Measurements from ENCODE around the gene CIDEB. TPM values are rescaled to one million over a fixed set of nuclear protein-coding genes. Genes with fewer than 3 reads are reported as not detected.

Gene CIDEB
- total RNA-seq, 2 experiments from 2014 or later = 28.7 to 30.9 TPM

DNA sequence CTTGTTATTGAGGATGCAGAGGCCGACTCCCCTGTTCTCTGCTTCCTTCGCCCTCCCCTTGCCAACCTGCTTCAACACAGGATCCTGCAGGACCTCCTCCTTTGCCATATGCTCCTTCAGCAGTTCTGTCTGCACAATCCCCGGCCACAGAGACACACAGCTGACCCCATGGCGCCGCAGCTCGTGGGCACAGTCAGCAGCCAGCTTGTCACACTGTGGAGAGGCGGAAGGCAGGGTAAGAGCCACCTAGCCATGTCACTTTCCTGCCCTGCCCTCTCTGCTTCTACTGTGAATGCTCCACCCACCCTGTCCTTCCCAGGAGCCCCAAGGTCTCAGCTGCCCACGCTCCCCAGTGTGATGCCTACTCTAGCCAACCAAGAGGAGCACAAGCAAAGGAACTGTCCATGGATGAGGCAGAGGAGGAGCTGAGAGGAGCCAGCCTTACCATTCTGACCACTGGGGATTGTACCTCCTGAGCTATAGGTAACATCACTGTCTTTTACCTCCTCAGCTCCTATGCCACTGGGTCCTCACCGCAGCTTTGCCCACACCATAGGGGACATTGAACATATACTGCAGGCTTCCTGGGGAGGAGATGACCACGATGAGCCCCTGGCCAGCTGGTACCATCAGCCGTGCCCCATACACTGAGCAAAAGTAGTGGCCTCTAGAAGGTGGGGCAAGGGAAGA lies 15.5 kb downstream of the CIDEB start:
- H3K27me3 Mint-ChIP-seq = no peaks in the 10 kb centered on the region
- ChIA-PET POLR2A (no interaction called here), CTCF (interaction anchor here (1.2 to 5.2 kb wide), 10 partner anchors 9 to 50 kb away, joined by 4 to 41 read pairs (median 6); partner anchors contain the start of genes CIDEB, LTB4R, LTB4R2 and RABGGTA)
- H3K4me3 Mint-ChIP-seq = no peak overlapping the region
- peaks cover 44% of the 10 kb centered on the region for H3K4me1 Mint-ChIP-seq
- peaks cover 38% of the 10 kb centered on the region for H3K36me3 Mint-ChIP-seq (ENCODE audit: low read depth)
- no peak for DNase-seq
- no peak overlapping the region for H3K27ac Mint-ChIP-seq
- H3K9me3 Mint-ChIP-seq = no peaks in the 10 kb centered on the region

DNA sequence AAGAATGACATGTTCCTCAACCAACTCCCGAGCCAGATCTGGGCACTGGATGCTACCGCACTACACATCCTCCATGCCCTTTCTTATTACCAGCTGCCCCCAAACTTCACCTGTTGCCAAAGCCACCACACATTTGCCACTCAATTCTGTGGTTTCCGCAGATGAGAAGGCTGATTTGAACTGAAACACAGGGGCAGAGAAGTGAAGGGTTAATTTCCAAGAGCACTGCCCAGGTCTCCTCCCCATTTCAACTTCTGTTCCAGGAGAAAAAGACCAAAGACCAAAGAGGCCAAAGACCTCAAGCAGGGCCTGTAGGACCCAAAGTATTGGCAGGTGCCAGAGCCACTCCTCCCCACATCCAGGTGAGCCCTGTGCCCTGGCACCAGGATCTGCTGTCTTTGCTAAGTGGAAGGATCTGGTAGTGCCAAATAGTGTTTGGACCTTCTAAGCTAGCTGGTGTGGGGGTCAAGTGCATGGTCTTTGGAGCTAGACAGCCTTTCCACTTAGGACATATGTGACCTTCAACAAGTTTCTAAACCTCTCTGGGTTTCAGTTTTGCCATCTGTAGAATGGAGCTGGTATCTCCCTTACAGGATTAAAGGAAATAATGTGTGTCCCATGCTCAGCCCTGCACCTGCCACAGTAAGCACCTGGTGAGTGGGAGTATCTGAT lies 16.2 kb downstream of the CIDEB start:
- no peak overlapping the region for H3K4me3 Mint-ChIP-seq
- CTCF ChIA-PET = interaction anchor here (1.4 to 5.2 kb wide), 9 partner anchors 8 to 49 kb away, joined by 4 to 41 read pairs (median 7); partner anchors contain the start of genes CIDEB, LTB4R, LTB4R2 and RABGGTA
- POLR2A ChIA-PET = no interaction called here
- H3K9me3 Mint-ChIP-seq = no peaks in the 10 kb centered on the region
- no peak for DNase-seq
- no peaks in the 10 kb centered on the region for H3K27me3 Mint-ChIP-seq
- H3K27ac Mint-ChIP-seq = no peak overlapping the region
- H3K36me3 Mint-ChIP-seq (ENCODE audit: low read depth) = peaks cover 36% of the 10 kb centered on the region
- H3K4me1 Mint-ChIP-seq = peaks cover 37% of the 10 kb centered on the region

DNA sequence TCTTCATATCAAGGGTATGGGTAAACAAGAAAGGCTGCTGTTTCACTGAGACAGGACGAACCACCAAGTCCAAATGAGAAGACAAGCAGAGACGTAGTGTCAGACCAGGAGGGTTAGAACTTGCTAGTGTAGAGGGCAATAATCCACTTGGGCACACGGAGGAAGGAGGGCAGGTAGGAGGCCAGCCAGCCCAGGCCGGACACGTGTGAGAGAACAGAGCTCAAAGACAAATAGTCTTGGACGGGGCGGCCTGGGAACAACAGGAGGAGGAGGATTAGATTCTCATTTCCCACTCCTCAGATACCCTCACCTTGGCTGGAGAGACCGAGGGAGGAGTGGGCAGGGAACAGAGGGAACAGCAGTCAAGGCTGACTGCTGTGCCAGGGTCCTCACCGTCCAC lies 17.0 kb downstream of the CIDEB start:
- Mint-ChIP-seq H3K27ac (no peak overlapping the region), H3K4me1 (peaks cover 28% of the 10 kb centered on the region), H3K4me3 (no peak overlapping the region), H3K9me3 (no peaks in the 10 kb centered on the region), H3K36me3 (ENCODE audit: low read depth) (peaks cover 27% of the 10 kb centered on the region), H3K27me3 (peaks cover 2% of the 10 kb centered on the region)
- POLR2A ChIA-PET = interaction anchor here (0.9 kb wide), 1 partner anchor 16 kb away, joined by 3 read pairs; no protein-coding TSS in a partner anchor
- no peak for DNase-seq
- CTCF ChIA-PET = interaction anchor here (0.9 to 5.2 kb wide), 11 partner anchors 8 to 200 kb away, joined by 3 to 41 read pairs (median 6); partner anchors contain the start of genes CIDEB, LTB4R, LTB4R2 and RABGGTA

DNA sequence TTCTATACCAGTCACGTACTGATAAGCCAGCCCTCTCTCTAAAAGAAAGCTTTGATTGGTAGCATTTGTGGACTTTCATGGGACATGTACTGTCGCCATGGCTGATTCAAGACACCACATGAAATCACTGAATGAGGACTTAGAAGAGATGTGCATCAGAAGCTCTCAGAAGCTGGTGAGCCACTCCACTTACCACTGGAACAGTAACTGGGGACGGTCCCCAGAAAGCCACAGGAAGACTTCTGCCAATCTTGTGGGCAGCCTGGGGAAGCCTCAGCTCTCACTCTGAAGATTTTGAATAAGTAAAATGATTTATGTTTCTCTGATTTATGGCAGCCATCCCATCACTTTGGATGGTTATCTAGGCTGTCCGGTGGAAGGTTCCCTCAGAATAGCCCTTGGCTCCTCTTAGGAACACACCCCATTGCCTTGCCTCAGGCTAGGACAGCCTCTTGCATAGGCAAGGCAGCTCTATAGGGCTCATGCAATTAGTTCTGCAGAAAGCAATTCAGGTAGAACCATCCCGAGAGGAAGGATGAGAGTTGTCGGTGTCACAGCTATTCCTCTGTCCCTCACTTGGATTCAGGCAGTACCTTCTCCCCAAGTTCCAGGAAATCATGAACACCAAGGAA lies 18.0 kb downstream of the CIDEB start:
- no peak overlapping the region for H3K27ac Mint-ChIP-seq
- H3K36me3 Mint-ChIP-seq (ENCODE audit: low read depth) = peaks cover 25% of the 10 kb centered on the region
- POLR2A ChIA-PET = interaction anchor here (0.7 to 1.2 kb wide), 3 partner anchors 15 to 44 kb away, joined by 3 read pairs; partner anchors contain the start of gene RABGGTA
- peaks cover 2% of the 10 kb centered on the region for H3K27me3 Mint-ChIP-seq
- peaks cover 27% of the 10 kb centered on the region for H3K4me1 Mint-ChIP-seq
- H3K9me3 Mint-ChIP-seq = no peaks in the 10 kb centered on the region
- peak; percentile 50 for DNase-seq
- H3K4me3 Mint-ChIP-seq = no peak overlapping the region
- CTCF ChIA-PET = interaction anchor here (0.9 to 5.2 kb wide), 14 partner anchors 9 to 199 kb away, joined by 3 to 41 read pairs (median 4); partner anchors contain the start of genes CIDEB, LTB4R, LTB4R2 and RABGGTA

DNA sequence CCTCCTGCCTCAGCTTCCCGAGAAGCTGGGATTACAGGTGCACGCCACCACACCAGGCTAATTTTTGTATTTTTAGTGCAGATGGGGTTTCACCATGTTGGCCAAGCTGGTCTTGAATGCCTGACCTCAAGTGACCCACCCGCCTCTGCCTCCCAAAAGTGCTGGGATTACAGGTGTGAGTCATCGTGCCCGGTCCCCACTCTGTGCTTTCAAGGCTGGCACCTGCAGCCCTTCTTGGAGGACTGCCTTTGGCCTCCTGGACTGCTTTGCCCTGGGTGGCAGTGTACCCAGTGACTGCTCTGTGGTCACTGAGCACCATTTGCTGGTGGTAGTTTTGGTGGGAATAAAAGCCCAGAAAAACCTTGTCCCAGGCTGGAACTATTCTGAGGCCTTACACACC lies 20.8 kb downstream of the CIDEB start:
- Mint-ChIP-seq H3K36me3 (ENCODE audit: low read depth) (peaks cover 20% of the 10 kb centered on the region), H3K27me3 (peaks cover 2% of the 10 kb centered on the region), H3K4me1 (peaks cover 27% of the 10 kb centered on the region), H3K27ac (no peak overlapping the region), H3K4me3 (no peak overlapping the region), H3K9me3 (no peaks in the 10 kb centered on the region)
- no peak for DNase-seq
- ChIA-PET CTCF (interaction anchor here (1.0 to 2.9 kb wide), 3 partner anchors 10 to 49 kb away, joined by 3 to 11 read pairs (median 5); partner anchors contain the start of gene CIDEB), POLR2A (no interaction called here)

DNA sequence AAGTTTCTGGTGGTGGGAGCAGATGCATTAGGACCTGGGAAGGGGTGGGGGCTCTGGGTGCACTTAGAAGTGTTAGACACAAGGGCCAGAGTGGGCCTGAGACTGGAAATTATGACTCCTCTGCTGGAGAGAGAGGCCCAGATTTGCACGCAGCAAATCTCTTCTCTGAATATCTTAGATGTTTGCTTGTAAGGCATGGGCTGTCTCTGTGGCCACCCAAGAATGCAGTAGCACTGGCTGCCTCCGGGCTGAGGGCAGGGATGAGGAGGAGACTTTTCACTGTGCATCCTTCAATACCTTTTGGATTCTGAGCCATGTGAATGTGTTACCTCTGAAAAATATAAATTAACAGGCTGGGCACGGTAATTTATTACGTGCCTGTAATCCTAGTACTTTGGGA lies 22.4 kb downstream of the CIDEB start:
- no peaks in the 10 kb centered on the region for H3K9me3 Mint-ChIP-seq
- peaks cover 7% of the 10 kb centered on the region for H3K36me3 Mint-ChIP-seq (ENCODE audit: low read depth)
- POLR2A ChIA-PET = no interaction called here
- DNase-seq = no peak
- H3K27ac Mint-ChIP-seq = no peak overlapping the region
- CTCF ChIA-PET = interaction anchor here (1.8 to 3.4 kb wide), 3 partner anchors 12 to 20 kb away, joined by 4 to 23 read pairs (median 11); partner anchors contain the start of gene RABGGTA
- H3K4me3 Mint-ChIP-seq = no peak overlapping the region
- peaks cover 5% of the 10 kb centered on the region for H3K27me3 Mint-ChIP-seq
- peaks cover 23% of the 10 kb centered on the region for H3K4me1 Mint-ChIP-seq

DNA sequence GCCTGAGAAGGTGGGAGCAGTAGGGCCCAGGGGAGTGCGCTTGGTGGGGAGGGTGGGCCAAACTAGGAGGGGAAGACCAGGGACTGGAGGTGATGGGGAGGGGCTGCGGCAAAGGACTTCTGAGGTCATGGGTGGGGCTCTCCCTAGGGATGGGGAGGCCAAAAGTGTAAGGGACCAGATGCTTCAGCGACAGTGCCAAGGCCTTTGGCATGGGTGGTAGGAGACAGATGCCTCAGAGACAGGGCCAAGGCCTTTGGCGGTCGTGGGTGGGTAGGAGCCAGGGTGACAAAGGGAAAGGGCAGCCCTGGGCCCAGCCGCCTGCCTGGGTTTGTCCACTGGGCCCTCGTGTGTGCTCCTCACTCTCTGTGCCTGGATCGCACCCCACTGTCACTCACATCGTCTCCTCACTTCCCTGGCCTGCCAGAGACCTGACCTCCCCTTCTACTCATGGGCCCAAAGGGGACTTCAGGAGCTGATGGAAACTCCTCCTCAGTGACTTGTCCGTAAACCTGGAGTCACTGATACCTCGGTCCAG lies 23.2 kb downstream of the CIDEB start:
- Mint-ChIP-seq H3K27me3 (peaks cover 5% of the 10 kb centered on the region), H3K4me1 (peaks cover 22% of the 10 kb centered on the region), H3K4me3 (no peak overlapping the region), H3K27ac (no peak overlapping the region), H3K9me3 (no peaks in the 10 kb centered on the region), H3K36me3 (ENCODE audit: low read depth) (peaks cover 1% of the 10 kb centered on the region)
- POLR2A ChIA-PET = no interaction called here
- no peak for DNase-seq
- CTCF ChIA-PET = interaction anchor here (1.5 to 3.4 kb wide), 3 partner anchors 14 to 50 kb away, joined by 3 to 23 read pairs (median 4); partner anchors contain the start of gene RABGGTA

DNA sequence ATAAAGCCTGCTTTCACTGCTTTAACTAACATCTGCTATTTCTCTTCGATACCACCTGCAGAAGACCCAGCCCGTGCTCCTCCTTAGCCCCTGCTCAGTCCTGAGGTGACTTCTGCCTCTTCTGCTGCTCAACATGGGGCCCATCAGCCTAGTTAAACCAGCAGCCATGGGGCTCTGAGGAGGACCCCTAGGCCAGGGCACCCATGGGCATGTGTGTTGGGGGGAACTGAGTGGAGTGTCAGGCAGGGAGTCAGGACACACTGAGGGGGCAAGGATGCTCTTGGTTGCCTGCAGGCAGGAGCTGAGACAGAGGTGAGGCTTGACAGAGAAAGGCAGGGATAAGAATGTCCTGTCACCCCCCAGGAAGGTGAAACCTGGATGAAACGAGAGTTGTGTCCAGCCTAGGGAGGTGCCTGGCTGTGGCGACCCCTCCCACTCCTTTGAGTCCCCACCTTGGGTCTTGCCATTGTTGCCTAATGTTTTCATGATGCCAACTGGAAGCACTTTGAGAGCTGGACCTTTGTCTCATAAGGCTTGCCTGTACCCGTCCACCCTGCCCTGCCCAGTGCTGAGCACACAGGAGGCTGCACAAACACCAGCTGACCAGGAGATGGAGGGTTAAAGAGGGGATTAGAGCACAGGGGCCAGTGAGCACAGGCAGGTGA lies 23.8 kb downstream of the CIDEB start:
- no peaks in the 10 kb centered on the region for H3K9me3 Mint-ChIP-seq
- H3K27ac Mint-ChIP-seq = no peak overlapping the region
- peaks cover 24% of the 10 kb centered on the region for H3K4me1 Mint-ChIP-seq
- H3K4me3 Mint-ChIP-seq = no peak overlapping the region
- peaks cover 5% of the 10 kb centered on the region for H3K27me3 Mint-ChIP-seq
- H3K36me3 Mint-ChIP-seq (ENCODE audit: low read depth) = peaks cover 1% of the 10 kb centered on the region
- ChIA-PET POLR2A (no interaction called here), CTCF (interaction anchor here (0.6 to 3.4 kb wide), 7 partner anchors 8 to 147 kb away, joined by 3 to 23 read pairs (median 3); partner anchors contain the start of genes RABGGTA and TINF2)
- DNase-seq = no peak

DNA sequence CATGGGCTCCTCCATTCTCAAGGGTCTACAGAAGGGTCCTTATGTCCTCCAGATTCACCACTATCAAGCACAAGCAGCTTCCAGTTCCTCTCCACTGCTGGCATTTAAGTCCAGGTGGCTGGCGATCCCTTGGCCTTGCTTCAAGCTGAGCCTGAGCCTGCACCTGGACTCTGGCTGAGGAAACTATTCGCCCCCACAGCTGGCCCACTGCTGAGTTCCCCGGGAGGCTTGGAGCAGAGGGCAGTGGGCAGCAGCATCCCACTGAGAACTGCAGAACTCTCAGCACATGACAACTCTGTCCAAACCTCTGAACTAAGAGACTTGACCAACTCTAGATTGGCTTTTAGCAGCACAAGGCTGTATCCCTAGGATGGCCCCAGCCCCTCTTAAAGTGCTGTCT lies 25.0 kb downstream of the CIDEB start:
- Mint-ChIP-seq H3K9me3 (no peaks in the 10 kb centered on the region), H3K36me3 (ENCODE audit: low read depth) (no peaks in the 10 kb centered on the region), H3K27me3 (peaks cover 5% of the 10 kb centered on the region), H3K27ac (no peak overlapping the region), H3K4me1 (peaks cover 30% of the 10 kb centered on the region), H3K4me3 (no peak overlapping the region)
- POLR2A ChIA-PET = no interaction called here
- CTCF ChIA-PET = interaction anchor here (0.6 to 5.2 kb wide), 7 partner anchors 10 to 905 kb away, joined by 3 to 31 read pairs (median 6); partner anchors contain the start of genes RABGGTA and TINF2
- DNase-seq = no peak

DNA sequence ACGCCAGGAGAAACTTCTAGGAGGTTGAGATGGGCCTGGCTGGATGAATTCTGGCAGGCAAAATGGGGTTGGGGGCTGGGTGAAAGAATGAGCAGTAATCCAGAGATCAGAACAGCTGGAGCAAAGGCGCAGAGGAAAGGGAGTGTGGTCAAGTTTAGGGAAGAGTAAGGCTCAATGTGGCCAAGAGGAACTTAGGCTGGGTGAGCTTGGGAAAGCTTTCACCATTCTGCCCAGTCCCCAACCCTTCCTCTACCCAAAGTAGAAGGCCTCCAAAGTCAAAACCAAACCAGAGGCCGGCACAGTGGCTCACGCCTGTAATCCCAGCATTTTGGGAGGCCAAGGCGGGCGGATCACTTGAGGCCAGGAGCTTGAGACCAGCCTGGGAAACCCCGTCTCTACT lies 26.1 kb downstream of the CIDEB start:
- Mint-ChIP-seq H3K4me1 (peaks cover 36% of the 10 kb centered on the region), H3K36me3 (ENCODE audit: low read depth) (peaks cover 3% of the 10 kb centered on the region), H3K27me3 (peaks cover 5% of the 10 kb centered on the region), H3K9me3 (no peaks in the 10 kb centered on the region), H3K27ac (no peak overlapping the region), H3K4me3 (no peak overlapping the region)
- POLR2A ChIA-PET = no interaction called here
- CTCF ChIA-PET = interaction anchor here (0.6 to 5.2 kb wide), 5 partner anchors 9 to 730 kb away, joined by 3 to 37 read pairs (median 22); partner anchors contain the start of genes RABGGTA, TINF2 and ZFHX2
- DNase-seq = no peak

DNA sequence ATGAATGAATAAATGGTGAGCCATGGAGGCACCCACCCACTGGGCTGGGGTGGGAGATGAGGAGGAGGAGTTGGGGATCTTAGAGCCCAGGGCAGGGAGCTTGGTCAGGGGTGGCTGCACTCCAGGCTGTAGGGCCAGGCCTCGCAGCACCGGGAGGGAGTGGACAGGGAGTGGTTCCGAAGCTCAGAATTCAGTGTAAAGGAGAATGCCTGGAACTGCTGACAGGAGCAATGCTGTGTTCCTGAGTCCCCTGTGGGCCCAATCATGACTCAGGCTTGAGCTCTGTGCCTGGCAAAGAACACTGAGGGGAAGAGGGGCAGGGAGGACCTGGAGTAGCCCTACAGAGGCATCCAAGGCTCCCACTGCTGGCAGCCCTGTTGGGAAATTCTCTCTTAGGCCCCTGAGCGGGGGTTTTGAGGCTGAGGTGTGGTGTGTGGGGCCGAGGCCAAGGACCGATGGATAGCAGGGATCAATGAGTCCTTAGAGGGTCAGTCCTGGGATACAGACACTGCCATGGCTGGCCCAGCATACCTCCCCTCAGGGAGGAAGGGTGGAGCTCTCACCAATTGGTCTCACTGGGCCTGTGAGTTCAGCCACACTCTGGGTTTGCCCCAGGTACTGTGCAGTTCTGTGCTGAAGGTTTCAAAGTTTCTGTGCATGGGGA lies 26.8 kb downstream of the CIDEB start:
- Mint-ChIP-seq H3K36me3 (ENCODE audit: low read depth) (peaks cover 3% of the 10 kb centered on the region), H3K4me1 (peaks cover 37% of the 10 kb centered on the region), H3K4me3 (no peak overlapping the region), H3K9me3 (no peaks in the 10 kb centered on the region), H3K27ac (no peak overlapping the region), H3K27me3 (peaks cover 3% of the 10 kb centered on the region)
- CTCF ChIA-PET = interaction anchor here (0.6 to 5.2 kb wide), 9 partner anchors 10 to 66 kb away, joined by 3 to 37 read pairs (median 5); partner anchors contain the start of genes DHRS1, NOP9, RABGGTA and TINF2
- POLR2A ChIA-PET = no interaction called here
- DNase-seq = no peak
